ENCODE measurements around the gene DGKZ.
"Not testable (repeated sequence)": the region's sequence is repeated elsewhere in the genome, so short reads cannot be mapped to it uniquely, and the experiment has no call there.

DGKZ gene

GRCh38 chr11:46367244-46367915, 20.1 kb downstream of the DGKZ start:
- DNase-seq (ENCODE audit: low read depth): peak; percentile 59

GRCh38 chr11:46367916-46368267, 20.6 kb downstream of the DGKZ start:
- no peak for DNase-seq (ENCODE audit: low read depth)

- DNase-seq (ENCODE audit: low read depth): peak; percentile 76
Observed at GRCh38 chr11:46369458-46370152, 22.3 kb downstream of the DGKZ start.

- DNase-seq (ENCODE audit: low read depth): no peak
Observed at GRCh38 chr11:46370253-46370652, 23.0 kb downstream of the DGKZ start.

GRCh38 chr11:46371262-46371661, 24.0 kb downstream of the DGKZ start:
- DNase-seq (ENCODE audit: low read depth): not testable (repeated sequence)

GRCh38 chr11:46372086-46372485, 24.8 kb downstream of the DGKZ start:
- no peak for DNase-seq (ENCODE audit: low read depth)

GRCh38 chr11:46372501-46372900, 25.2 kb downstream of the DGKZ start:
- not testable (repeated sequence) for DNase-seq (ENCODE audit: low read depth)

- no peak for DNase-seq (ENCODE audit: low read depth)
Observed at GRCh38 chr11:46373787-46374740, 26.8 kb downstream of the DGKZ start.

GRCh38 chr11:46374815-46375214, 27.6 kb downstream of the DGKZ start:
- DNase-seq (ENCODE audit: low read depth): no peak

GRCh38 chr11:46375392-46376101, 28.3 kb downstream of the DGKZ start:
- no peak for DNase-seq (ENCODE audit: low read depth)

GRCh38 chr11:46376258-46377050, 29.2 kb downstream of the DGKZ start:
- DNase-seq (ENCODE audit: low read depth): no peak

- no peak for DNase-seq (ENCODE audit: low read depth)
Observed at GRCh38 chr11:46377290-46377689, 30.0 kb downstream of the DGKZ start.

- no peak for DNase-seq (ENCODE audit: low read depth)
Observed at GRCh38 chr11:46377831-46378230, 30.6 kb downstream of the DGKZ start.

GRCh38 chr11:46378296-46378695, 31.0 kb downstream of the DGKZ start:
- DNase-seq (ENCODE audit: low read depth): no peak

- DNase-seq (ENCODE audit: low read depth): no peak
Observed at GRCh38 chr11:46378811-46379481, 31.7 kb downstream of the DGKZ start.

GRCh38 chr11:46379482-46380293, 32.4 kb downstream of the DGKZ start:
- DNase-seq (ENCODE audit: low read depth): not testable (repeated sequence)

- DNase-seq (ENCODE audit: low read depth): peak; percentile 46
Observed at GRCh38 chr11:46380340-46381047, 33.2 kb downstream of the DGKZ start.

GRCh38 chr11:46381048-46381818, 34.0 kb downstream of the DGKZ start, which contains the start of gene MDK:
Gene MDK, plus strand, starts transcription at chr11:46381669. Its CDS starts 389 bp downstream, at chr11:46382058.
- DNase-seq (ENCODE audit: low read depth): peak; percentile 30

Data from EH (cell line).